Transverse colon (tissue), 4 donors: ENCODE measurements around the gene CTNNA1.
"Not testable (repeated sequence)": the region's sequence is repeated elsewhere in the genome, so short reads cannot be mapped to it uniquely, and the experiment has no call there.

ENCODE experiments used
- CTCF ChIP-seq, 5 experiments: fragments of 200-600 bp in 3 of 5; fragments of 450-650 bp in 2 of 5; sonication (generic) in 3 of 5; IDR thresholded peaks; 1 replicate in 2 of 5; 2 replicates in 3 of 5; pipeline ENCODE4 v1.5.1; 2016 to 2017; ENCODE audit warnings: antibody characterized with exemption in 5 of 5, inconsistent platforms in 3 of 5, mild to moderate bottlenecking in 2 of 5, moderate library complexity in 1 of 5
- EP300 ChIP-seq: sonication (generic); formaldehyde crosslinking; IDR thresholded peaks from one replicate; pipeline ENCODE4 v1.6.1; 2017; ENCODE audit warnings: antibody characterized with exemption, low read depth
- POLR2AphosphoS5 ChIP-seq, 3 donors: sonication (generic); formaldehyde crosslinking; IDR thresholded peaks; one replicate each; pipeline ENCODE4 v1.6.1; 2016; ENCODE audit warnings: antibody characterized with exemption in 3 of 3

- not testable (repeated sequence) for TF ChIP-seq POLR2AphosphoS5 (IDR thresholded peaks at IDR 0.05); EP300; CTCF (IDR thresholded peaks at IDR 0.05)
Observed at GRCh38 chr5:138834853-138835252, 81.6 kb downstream of the CTNNA1 start.
